DMS53 treated with DMSO at 0.1 percent for 48 hours (cell line): ENCODE measurements around the gene CPNE7.

Experiments used
- DNase-seq: peaks from one replicate; lab custom pipeline; 2025; ENCODE audit not compliant: unreplicated experiment; lab: John Stamatoyannopoulos, UW

Gene CPNE7

DNA sequence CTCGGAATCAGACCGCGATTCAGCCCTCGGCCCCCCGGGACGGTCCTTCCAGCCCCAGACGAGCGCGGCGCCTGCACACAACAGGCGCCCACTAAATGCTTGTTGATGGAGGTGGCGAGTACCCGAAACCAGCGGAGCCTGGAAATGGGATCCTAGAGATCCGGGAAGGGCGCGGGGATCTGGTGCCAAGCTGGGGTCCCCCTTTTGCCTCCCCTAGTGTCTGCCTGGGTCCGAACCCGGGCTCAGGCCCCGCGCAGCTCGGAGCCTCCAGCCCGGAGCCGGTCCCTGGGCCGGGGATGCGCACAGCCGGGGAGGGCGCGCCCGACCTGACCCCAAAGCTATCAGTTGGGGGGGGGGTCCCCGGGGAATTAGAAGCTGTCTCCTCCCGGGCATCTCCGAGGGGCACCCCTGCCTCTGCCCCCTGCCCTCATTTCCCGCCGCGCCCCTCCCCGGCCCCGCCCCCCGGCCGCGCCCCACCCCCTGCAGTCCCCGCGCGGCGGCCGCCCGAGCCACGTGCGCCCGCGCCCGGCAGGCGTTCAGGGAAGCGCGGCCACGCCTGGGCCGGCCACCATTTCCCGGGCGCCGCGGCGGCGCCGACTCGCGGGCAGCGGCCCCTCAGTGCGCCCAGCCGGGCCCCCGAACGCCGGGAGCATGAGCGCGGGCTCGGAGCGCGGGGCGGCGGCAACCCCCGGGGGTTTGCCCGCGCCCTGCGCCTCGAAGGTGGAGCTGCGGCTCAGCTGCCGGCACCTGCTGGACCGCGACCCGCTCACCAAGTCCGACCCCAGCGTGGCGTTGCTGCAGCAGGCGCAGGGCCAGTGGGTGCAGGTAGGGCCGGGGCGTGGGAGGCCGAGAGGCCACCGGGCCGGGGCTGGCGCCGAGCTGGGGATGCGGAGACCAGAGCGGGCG lies at the start of gene CPNE7:
Gene CPNE7, plus strand, starts transcription at position 512 of the 906 bp plus-strand sequence. Its CDS starts 140 bp downstream, at position 652.
- no peak for DNase-seq

DNA sequence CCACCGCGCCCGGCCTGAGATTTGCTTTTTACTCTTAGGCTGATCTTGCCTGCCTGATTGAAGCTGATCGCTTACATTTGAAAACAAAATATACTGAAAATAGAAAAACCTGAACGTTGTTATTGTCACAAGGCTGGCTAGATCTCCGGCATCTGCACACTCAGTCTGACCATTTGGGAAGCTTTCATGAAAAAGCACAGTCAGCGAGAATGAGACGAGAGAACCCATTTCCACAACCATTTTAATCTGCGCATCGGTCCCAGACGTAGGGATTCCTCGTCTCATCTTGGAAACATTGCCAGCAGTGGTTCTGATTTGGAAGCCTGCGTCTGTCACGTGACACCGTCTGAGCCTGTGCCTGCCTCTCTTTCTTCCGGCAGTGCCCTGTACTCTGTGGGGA lies 46.5 kb upstream of the CPNE7 start:
- DNase-seq, result no peak

DNA sequence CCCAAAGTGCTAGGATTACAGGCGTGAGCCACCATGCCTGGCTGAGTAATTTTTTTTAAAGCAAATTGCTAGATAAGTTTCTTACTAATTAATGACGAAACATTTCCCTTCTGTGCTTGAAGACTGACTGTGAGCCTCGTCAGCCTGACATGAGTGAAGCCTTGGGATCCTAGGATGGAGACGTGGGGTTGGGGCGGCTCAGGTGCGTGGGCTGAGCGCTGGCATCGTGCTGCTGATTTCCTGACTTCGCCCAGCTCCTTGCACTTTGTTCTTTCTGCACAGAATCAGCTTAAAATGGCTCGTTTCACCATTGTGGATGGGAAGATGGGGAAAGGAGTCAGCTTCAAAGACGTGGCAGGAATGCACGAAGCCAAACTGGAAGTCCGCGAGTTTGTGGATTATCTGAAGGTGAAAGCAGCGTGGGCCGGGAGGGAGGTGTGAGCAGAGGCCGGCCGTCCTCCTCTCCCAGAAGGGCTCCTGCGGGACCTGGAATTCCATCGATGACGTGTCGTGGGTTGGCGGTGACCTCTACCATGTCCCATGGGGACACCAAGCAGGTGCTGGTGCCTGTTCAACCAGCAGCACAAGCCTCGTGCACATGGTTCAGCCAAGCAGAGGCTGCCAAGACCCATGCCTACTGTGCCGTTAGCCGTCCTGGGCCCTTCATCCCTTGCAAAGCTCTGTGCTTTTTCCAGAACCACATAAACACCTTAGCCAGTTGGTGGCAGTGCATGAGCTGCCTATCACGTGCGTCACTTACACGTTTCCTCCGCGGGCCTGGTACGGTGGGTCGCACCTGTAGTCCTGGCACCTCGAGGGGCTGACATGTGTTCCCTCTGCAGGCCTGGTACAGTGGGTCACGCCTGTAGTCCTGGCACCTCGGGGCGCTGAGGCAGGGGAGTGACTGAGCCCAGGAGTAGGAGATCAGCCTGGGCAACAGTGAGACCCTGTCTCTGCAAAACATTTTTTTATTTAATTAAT lies 44.9 kb upstream of the CPNE7 start:
- no peak for DNase-seq

DNA sequence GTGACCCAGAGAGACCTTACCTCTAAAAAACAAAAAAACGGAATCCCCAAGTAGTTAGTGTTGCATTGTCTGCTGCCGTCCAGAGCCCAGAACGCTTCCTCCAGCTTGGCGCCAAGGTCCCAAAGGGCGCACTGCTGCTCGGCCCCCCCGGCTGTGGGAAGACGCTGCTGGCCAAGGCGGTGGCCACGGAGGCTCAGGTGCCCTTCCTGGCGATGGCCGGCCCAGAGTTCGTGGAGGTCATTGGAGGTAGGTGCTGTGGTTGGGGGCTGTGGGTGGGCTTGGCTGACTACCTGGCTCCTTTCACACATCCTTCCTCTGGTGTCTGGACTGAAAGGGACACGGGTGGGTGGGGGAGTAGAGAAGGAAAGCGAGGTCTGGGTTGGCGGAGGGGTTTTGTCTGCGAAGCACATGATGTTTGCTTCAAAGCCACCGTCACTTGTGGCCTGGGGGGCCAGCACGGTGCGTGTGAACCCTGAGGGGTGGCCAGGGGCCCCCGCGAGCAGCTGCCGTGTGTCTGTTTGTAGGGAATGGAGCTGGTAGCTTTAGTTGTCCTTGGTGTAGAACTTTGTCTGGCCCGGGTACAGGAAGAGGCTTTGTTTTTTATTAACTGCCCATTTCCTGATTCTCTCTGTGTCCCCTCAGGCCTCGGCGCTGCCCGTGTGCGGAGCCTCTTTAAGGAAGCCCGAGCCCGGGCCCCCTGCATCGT lies 43.6 kb upstream of the CPNE7 start:
- no peak for DNase-seq

DNA sequence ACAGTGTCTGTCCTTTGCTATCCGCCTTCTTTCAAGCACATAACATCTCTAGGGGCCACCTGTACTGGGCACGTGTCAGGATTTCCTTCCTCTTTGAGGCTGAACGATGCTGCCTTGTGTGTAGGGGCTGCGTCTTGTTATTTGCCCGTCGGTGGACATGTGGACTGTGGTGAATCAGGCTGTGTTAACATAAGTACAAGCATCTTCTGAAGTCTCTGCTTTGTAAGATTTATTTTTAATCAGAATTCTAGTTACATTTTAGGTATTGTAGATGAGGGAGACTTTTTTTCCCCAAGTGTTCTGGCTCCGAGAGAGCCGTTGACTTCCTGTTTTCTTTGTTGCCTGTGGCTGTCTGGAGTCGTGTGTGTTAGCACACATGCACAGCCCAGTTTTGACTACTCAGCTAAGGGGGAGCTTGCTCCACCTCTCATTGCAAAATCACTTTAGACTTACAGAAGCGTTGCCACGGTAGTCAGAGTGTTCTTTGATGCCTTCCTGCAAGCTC lies 41.3 kb upstream of the CPNE7 start:
- no peak for DNase-seq

DNA sequence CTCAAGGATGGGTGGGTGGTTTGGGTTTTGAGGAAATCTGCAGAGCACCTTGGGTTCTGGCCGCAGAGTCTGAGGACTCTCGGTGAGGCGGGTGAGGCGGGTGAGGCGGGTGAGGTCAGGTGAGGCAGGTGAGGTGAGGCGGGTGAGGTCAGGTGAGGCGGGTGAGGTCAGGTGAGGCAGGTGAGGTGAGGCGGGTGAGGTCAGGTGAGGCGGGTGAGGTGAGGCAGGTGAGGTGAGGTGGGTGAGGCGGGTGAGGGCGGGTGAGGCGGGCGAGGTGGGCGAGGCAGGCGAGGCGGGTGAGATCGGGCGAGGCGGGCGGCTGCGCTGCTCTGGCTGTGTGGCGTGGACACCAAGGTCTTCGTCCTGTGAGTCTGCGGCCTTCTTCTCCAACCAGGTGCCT lies 39.2 kb upstream of the CPNE7 start:
- no peak for DNase-seq

DNA sequence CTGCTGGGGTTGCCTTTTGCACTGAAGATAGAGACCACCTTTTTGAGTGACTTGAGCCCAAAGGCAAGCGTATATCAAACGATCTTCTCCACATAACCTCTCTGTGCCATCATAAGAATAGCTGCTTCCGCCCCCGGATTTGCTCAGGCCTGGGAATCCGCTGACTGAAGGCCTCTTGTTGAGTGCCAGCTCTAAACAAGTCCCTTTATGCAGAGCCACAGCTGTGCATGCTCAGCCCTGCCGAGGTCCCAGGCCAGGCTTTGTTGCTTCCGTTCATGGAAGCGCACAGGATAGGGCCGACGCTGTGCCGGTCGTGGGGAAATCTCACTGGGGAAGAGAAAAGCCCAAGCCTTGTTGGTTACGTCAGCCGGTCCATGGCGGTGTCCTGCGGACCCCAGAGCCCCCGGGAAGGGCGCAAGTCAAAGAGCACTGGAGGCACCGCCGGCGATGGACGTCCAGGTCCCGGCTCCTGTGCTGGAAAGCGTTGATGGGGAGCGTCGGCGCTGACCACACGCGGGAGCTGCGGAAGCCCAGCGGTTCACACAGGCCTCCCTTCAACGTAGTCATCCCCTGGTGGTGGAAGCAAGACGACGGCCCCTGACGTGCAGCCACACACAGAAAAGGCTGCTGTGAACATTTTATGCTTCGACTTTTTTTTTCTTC lies 38.5 kb upstream of the CPNE7 start:
- DNase-seq, result no peak

DNA sequence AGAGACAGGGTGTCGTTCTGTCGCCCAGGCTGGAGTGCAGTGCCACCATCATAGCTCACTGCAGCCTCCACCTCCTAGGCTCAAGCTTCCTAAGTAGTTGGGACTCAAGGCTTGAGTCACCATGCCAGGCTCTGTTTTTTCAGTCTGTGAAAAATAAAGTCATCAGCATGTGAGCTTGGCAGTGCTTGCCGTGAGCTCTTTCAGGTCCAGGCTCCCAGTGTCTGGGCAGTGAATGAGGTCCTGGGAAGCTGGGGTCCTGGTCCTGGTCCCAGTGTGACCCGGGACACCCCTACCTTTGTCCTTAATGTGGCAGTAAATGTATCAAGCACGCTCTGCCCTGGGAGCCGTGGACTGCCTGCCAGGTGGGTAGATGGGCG lies 38.0 kb upstream of the CPNE7 start:
- no peak for DNase-seq

DNA sequence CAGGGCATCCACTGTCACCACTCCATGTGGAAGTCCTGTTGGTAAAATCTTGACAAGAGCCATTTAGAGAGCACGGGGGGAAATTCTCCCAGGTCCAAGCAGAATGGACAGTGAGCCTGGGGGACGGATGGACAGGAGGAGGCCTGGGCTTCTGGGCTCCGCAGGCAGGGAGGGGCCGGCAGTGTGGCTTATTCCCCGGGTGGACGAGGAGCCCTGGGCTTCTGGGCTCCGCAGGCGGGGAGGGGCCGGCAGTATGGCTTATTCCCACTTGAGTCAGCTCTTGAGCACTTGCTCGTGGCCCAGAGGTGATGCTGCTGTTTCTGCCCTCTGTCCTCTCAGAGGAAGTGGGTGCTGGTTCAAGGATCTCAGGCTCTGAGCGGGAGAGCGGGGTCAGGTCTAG lies 37.3 kb upstream of the CPNE7 start:
- DNase-seq, result no peak

DNA sequence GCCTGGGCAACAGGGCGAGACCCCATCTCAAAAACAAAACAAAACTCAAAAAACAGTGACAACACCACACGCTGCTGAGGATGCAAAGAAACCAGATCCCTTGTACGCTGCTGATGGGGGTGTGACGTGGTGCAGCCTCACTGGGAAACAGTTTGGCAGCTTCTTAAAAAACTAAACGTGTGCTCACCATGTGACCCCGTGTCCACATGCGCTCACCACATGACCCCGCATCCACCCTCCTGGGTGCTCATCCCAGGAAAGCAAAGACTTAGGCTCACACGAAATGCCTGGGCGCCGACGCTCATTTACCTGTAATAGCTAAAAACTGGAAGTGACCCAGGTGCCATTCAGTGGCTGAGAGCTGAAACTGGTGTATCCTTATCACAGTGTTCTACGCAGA lies 35.0 kb upstream of the CPNE7 start:
- no peak for DNase-seq

DNA sequence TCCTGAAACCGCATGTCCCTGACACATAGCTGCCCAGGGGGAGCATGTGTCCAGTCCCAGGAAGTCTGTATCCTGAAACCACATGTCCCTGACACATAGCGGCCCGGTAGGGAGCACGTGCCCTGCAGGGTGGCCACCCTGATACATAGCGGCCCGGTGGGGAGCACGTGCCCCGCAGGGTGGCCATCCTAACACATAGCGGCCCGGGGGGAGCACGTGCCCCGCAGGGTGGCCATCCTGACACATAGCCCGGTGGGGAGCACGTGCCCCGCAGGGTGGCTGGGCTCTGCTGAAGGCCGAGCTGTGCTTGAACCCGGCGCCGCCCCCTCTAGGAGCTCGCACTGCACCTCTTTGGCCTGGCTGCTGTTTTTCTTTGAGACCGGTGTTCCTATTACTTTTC lies 33.8 kb upstream of the CPNE7 start:
- no peak for DNase-seq

DNA sequence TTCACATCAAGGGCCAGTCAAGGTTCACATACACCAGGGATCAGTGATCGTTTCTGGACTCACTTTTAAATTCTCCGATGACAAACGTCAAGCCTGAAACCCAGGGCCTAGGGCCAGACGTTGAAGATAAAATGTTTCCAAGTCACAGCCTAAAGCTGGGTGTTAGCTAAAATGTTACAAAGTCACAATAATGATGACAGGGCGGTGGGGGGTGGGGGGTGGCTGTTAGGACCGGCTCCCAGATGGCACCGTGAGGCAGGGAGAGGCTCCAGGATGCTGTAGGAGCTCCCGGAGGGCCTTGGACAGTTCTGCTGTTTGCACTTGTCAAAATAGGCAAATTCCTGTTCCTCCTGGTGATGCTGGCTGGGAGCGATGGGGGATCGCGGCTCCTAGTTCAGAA lies 31.4 kb upstream of the CPNE7 start:
- DNase-seq, result no peak

DNA sequence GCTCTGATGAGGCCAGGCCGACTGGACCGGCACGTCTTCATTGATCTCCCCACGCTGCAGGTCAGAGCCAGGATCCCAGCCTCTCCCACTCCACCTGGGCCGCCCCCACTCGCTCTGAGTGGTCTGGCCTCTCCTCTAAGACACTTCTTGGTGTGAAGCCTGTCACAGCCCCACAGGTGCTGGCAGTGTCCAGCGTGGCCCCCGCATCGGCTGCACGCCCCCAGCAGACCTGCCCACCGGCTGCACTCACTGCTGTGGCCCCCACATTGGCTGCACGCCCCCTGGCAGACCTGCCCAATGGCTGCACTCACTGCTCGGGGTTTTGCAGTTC lies 30.9 kb upstream of the CPNE7 start:
- no peak for DNase-seq

DNA sequence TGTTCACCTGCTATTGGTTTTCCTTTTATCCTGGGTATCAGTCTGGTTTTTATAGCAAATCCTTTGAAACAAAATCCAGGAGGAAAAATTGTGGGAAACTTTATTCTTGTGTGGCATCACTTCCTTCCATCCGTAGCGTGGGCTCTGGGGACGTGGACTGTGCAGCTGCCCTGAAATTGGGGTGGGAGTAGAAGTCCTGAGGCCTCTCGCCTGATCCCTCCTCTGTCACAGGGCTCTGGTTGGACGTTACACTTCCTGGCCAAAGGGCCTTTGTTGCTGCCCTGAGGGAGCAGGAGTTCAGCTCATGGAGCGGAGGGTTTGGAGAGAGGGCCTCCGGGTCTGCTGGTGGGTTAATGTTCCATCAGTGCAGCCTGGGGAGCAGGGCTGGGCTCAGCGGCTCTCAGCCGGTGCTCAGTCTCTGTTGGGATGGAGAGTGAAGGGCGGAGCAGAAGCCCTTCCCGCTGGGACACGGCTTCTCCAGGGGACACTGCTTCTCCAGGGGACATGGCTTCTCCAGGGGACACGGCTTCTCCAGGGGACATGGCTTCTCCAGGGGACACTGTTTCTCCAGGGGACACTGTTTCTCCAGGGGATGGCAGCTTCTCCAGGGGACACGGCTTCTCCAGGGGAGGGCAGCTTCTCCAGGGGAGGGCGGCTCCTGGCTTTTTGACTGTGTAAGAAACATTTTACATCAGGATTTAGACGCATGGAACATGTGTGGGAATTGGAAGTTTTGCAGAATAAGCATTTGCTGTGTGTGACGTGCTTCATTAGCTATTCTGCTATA lies 30.3 kb upstream of the CPNE7 start:
- DNase-seq, result no peak

DNA sequence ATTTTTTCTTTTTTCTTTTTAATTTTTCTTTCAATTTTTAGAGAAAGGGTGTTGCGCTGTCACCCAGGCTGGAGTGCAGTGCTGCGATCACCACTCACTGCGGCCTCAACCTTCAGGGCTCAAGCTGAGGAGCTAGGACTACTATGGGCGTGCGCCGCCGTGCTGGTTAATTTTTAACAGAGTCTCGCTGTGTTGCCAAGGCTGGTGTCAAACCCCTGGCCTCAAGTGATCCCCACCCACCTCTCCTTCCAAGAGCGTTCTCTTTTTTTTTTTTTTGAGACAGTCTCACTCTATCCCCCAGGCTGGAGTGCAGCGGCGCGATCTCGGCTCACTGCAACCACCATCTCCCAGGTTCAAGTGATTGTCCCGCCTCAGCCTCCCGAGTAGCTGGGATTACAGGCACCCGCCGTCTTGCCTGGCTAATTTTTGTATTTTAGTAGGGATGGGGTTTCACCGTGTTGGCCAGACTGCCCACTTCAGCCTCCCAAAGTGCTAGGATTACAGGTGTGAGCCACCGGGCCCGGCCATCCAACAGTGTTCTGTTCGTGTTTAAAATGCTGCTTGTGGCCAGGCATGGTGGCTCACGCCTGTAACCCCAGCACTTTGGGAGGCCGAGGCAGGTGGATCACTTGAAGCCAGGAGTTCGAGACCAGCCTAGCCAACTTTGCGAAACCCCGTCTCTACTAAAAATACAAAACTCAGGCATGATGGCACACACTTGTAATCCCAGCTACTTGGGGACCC lies 29.6 kb upstream of the CPNE7 start:
- peak; percentile 72 for DNase-seq

DNA sequence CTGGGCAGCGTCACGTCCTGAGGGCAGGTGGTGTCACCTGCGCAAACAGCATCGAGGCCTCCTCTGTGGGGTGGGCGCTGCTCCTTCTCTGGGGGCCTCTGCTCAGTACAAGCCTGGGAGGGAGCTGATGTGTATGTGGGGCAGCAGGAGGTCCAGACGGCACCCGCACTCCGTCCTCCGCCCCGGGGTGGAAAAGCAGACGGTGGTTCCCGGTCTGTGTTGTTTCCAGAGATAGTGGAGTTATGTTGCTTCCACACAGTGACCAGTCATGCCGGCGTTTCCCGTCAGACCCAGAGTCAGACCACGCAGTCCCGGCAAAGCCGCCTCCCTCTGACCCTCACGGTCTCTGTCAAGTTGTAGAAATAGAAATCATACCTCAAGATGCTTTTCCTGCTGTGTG lies 28.8 kb upstream of the CPNE7 start:
- no peak for DNase-seq

DNA sequence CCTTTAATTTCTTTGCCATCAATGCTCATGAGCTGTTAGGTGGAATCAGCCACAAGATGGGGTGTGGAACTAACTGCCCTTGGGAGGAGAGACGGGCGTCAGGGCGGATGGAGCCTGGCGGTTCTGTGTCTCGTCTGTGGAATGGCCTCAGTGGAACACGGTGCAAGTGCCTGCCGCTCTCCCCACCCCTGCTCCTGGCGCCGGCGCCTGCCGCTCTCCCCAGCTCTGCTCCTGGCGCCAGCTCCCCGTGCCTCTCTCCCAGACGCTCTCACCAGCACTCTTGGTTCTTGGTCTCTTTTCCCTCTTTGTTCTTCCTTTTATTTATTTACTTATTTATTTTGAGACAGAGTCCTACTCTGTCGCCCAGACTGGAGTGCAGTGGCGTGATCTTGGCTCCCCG lies 28.3 kb upstream of the CPNE7 start:
- no peak for DNase-seq

DNA sequence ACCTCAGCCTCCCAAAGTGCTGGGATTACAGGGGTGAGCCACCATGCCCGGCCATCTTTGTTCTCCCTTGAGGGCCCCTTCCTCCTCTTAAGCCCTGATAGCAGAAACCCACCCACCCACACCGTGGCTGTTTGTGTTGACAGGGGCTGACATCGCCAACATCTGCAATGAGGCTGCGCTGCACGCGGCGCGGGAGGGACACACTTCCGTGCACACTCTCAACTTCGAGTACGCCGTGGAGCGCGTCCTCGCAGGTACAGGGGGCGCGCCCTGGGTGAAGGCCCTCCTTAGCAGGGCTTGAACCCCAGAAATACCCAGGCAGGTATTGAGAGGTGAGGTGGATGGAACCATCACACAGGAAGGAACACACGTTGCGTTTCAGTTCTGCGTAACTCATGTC lies 27.7 kb upstream of the CPNE7 start:
- no peak for DNase-seq

DNA sequence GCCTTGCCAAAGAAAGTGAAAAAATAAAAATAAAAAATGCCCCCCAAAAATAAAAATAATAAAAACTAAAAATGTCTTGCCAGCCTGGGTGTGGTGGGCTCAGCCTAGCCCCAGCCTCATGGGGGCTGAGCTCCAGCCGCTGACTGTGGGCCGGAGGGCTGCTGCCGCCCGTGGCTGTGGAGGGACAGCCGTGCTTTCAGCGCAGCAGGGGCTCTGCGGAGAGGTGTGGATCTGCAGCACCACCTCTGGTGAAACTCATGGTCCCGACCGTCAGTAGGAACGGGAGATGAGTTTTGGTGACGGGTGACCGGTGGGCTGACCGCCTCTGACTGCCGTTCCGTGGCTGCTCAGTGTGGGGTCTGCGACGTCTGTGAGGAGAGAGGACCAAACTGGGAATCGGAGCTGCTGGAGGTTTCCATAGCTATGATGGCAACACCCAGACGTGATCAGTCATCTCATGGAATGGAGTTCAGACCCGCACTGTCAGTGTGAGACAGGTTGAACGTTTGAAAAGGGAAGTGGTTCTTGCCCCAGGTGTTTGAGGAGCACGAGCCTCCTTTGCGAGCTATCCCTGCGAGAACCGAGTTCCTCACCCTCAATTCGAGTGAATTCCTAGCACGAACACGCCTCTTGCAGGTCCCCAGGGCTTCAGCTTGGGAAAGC lies 27.1 kb upstream of the CPNE7 start:
- no peak for DNase-seq
